Stimulated activated naive CD4-positive, alpha-beta T cell treated with Interleukin-2 at 50 U/mL for 16 hours (primary cell): Measurements from ENCODE around the gene SDC4.

ENCODE experiments used
- DNase-seq: peaks from one replicate; lab custom pipeline; 2025; lab: John Stamatoyannopoulos, UW

Gene SDC4

DNA sequence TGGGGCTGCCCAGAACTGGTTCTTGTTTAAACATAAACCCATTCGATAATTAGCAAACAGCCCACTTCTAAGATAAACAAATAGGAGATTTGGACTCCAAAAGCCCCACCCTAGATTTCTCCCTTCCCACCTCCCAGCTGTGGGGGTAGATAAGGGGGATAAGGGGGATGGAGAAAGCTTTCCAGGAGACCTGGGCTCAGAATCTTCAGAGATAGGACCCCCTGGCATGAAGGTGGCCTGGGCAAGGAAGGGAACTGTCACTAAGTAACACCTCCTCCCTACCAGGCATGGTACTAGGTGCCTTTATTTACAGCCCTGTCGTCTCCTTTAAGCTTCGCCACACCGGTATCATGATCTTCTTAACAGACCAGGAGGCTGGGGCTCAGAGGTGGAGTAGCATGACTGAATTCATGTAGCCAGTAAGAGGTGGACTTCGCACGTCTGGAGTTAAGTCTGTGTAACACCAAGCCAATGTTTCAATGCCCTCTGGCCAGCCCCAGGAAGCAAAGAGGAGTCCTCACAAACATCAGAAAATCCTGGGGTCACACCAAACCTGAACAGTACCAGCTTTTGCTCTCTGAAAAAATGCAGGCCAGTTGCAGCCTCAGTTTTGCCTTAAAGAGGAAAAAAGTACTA is 4.6 kb downstream of the SDC4 start:
- no peak for DNase-seq

DNA sequence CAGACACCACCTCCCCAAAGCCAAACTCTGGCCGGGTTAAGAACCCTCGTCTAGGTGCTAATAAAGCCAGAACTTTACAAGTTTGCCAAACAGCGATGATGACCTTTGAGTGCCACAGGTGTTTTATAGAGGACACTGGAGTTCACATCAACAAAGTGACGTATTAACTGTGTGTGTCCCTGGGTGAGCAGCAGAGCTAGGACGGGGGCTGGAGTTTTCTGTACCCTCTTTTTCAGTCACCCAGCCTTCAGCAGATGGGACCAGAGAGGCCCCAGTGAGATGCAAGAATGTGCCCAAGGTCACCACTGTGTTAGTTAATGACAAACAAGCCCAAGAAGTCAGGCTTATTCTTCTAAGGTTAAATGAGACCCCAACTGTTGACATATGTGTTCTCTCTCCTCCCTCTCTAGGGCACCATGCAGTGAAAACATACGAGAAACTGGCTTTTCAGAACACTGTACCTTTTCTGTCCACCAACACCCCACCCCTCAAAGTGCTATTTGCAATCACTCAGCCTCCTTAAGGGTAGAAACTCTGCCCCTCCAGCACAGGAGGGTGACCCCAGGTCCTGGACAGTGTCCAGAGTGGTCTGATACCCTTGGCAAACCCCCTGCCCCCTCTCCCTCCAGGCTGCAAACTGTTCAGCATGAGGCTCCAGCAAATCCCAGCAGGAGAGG is 5.2 kb downstream of the SDC4 start:
- DNase-seq: no peak

DNA sequence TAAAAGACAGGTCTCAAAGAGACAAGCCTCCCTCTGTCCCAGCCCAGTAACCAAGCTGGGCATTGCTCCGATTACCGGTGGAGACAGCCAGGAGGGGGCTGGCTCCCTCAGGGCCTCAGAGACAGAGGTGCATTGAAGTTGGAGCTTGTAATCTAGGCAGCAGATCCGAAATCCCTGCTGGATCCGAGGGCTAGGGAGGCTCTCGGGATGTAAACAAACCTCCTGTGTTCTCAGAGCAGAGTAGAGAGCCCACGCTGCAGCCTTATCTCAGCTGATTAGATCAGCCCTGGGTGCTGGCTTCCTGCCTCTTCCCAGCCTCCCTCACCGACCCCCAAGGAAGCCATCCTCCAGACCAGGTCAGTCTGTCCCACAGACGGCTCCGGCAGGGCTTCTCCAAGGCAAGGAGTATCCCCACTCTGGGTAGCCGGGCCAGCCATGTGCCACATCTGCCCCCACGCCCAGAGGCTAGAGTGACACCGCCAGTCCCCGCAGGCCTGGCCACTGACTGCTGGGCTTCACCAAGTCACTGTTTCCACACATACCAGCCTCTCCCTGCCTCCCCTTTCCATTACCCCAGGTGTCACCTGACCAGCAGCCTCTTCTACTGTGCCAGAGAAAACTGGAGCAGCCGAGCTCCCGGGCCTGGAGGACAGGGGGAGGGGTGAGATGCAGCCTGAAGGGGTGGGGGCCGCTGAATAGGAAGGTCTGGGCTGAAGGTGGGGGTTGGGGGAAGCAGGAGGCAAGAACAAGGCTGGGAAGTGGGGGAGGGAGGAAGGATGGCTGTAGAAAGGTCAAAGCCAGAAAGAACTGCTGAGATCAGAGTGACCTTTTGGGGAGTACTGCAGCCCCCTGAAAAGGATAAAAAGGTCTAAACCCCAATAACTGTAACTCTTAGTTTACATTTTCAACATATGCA is 6.0 kb downstream of the SDC4 start:
- no peak for DNase-seq

DNA sequence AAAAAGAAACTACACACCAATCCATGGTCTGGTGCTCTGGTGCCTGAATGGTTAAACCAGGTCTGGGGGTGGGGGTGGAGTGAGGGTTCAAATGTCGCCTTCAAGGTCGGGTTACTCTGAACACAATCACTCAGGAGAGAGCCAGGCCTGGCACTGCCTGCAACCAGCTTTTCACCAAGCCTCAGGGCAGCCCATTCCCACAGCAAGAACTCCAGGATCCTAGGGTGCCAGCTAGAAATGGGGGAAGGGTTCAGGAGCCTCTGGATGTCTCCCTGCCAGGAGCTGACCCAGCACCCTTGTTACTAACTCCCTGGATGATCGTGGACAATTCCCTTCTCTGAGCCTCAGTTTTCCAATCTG is 6.7 kb downstream of the SDC4 start:
- DNase-seq: no peak

DNA sequence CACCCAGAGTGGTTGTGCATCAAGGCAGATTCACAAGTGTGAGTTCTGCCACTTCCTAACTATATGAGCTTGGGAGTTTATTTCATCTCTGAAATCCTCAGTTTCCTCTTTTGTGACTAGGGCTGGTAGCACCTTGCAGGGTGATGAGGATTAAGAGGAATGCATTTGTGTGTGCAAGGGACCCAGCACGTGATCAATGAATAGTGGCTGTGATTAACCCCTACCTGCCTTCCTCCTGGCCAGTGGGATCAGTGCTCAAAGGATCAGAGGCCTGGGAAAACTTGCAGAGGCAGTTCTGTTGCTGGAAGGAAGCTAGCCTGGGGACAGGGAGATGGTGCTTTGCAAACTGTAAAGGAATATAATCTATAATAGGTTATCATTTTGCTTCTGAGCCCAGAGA is 7.3 kb downstream of the SDC4 start:
- DNase-seq: no peak

DNA sequence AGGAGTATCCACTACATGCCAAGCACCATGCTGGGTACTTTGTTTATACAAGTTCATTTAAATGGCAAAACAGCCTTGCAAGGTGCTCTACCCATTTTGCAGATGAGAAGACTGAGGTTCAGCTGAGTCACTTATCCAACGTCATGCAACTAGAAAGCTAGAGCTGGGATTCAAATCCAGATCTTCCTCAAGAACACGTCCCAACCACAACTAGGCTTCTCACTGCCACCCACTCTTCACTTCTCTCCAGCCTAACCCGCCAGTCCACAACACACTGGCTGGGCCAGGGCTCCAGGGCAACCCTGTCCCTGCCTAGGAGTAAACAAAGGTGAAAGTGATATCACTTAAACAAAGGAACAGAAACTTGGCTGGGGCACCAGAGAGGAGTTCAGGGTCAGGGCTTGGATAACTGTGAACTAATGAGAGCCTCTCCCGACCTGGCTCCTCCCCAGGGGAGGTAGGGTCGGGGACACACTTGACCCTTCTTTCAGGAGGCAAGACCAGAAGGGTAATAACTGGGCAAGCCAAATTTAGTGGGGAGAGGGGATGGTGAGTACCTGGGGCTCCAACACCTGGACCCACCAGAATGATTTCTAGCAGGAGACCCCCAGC is 7.9 kb downstream of the SDC4 start:
- DNase-seq: no peak

DNA sequence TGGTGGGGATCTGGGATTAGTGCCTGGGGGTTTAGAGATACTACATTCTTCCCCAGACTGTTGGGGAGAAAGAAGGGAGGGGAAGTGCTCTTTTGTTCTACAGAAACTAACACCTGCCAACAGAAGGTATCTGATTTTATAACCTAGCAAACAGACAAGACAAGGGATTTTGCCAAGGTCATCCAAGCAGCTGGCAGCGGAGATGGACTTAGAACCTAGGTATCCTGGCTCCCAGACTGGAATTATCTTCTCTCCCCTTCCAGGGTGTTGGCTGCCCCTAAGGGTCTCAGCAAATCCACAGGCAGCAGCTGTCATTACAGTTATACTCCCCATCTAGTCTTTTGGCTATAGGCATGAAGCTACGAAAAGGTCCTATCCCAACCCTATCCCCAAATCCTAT is 8.4 kb downstream of the SDC4 start:
- no peak for DNase-seq

DNA sequence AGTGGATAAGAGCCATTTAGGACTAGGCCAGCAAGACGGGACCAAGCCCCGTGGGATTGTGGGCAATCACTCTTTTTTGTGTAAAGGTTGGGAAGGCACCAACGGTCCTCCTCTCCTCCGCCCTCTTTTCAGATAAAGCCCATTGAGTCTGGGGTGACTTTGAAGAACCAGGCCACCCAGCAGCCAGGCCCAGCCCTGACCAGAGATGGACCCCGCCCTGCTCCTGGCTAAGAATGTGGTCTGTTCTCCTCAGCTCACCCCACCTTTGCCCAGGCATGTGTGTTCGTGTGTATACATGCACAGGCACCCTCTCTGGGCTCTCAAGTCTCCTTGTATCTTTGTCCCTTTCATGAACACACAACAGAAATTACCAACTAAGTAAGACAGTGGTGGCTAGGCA is 9.1 kb downstream of the SDC4 start:
- no peak for DNase-seq

DNA sequence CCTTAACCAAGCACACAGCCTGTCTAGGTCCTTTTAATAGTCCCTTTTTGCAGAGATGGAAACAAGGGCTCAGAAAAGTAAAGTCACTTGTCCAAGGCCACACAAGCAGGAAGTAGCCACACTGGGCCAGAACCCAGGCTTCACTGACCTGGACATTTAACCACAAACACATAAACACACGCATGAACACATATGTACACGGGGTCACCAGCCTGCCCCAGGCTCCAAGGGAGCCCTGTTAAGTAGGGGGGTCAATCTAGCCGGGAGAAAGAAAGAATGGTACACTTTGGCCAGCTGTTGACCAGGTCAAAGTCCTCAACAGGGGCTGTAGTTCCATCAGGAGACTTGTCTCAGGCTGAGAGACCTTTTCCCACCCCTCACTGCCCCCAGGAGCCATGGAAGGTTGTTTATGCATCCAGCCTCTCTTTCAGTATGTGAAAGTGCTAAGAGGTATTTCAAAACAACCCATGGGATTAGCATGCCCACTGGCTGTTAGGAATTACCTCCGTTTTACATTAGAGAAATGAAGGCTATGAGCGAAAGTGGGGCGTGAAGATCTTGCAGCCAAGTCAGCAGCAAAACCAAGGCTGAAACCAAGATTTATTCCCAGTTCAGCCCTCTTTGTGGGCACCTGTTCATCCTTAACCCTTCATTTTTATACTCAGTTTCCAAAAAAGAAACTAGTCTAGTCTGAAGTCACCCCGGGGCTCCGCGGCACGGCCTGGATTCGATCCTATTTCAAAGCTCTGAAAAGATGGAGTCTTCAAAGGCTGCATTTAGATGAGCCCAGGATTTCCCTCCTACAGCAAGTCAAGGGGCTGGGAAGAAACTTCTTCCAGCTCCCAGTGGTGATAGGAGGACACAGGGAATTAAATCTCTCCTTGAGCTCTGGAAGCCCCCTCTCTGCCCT is 9.8 kb downstream of the SDC4 start:
- no peak for DNase-seq

DNA sequence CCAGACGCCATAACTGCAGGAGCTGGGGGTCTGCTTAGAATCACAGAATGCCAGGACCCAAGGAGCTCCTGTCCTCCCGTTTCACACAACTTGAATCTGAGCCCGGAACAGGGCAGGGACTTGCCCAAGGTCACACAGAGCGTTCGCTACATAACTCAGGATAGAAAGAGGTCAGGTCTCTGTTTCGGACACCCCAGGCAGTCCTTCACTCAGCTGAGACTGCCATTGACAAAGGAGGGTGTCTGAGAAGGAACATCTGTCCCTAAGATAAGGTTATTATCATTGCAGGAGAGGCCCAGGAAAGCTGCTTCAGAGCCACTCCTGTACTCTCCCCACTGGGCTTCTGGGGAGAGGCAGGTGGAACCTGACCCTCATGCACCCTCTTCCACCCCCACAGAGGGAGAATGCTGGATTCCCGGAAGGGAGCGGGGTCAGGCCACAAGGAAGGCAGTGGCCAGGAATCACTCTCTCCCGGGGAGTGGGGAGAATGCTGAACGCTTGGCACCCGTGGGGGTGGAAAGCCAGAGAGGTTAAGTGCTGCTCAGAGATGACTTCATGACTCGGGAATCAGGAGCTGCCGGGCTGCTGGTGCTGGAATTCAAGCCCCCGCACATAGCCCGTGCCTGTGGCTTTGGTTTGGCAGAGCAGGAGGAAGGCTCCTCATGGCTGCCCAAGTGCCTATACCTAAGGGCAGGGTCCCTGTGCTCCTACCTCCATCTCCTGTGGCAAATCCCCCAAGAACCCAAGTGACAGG is 10.7 kb downstream of the SDC4 start:
- no peak for DNase-seq

DNA sequence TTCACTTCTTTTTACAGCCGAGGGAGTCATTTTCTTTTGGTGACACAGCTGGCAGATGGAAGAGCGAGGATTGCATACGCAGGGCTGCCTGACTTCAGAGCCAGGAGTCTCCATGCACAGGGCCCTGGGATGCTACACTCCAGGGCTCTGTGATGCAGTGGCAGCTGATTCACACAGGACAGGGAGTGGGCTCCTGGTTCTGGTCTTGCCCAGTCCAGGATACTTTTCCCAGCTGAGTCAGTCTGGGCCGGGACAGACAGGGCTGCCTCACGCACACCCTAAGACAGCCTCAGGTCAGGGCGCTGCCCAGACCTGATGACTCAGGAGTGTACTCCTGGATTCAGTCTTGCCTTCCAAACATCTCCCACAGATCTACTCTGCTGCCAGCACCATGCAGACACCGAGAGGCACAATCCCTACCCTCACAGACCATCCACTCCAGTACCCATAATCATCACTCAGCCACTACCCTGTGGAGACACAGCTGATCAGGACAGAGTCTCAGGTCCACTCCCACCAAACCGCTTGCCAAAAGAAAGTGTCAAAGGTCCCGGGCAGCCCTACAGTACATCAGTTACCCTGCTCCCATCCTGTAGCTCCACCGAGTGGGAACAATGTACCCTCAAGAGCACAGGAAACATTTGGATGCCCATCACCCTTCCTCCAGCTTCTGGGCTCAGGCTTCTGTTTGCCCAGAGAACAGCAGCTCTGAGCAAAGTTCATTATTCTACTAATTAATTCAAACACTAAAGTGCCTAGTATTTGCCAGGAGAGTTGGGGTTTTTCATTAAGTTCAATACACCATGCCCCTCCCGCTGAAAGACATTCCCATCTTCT is 11.5 kb downstream of the SDC4 start:
- DNase-seq: no peak

DNA sequence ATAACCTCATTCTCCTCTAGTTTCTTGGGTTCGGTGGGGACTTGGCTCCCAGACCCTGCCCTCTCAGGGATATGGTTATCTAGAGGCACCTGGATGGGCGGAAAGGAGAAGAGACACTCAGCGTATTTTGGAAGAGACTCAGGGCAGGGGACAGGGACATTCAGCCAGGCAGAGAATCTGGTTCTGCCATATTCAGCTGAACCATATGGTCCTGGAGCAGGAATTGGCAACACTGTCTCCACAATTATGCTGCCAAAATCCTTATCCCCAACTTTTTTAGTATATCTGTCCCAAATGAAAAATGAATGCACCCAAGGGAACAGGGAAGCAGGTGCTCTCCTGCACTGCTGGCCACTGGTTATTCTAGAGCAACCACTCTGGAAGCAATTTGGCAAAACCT is 17.7 kb downstream of the SDC4 start:
- DNase-seq: no peak

DNA sequence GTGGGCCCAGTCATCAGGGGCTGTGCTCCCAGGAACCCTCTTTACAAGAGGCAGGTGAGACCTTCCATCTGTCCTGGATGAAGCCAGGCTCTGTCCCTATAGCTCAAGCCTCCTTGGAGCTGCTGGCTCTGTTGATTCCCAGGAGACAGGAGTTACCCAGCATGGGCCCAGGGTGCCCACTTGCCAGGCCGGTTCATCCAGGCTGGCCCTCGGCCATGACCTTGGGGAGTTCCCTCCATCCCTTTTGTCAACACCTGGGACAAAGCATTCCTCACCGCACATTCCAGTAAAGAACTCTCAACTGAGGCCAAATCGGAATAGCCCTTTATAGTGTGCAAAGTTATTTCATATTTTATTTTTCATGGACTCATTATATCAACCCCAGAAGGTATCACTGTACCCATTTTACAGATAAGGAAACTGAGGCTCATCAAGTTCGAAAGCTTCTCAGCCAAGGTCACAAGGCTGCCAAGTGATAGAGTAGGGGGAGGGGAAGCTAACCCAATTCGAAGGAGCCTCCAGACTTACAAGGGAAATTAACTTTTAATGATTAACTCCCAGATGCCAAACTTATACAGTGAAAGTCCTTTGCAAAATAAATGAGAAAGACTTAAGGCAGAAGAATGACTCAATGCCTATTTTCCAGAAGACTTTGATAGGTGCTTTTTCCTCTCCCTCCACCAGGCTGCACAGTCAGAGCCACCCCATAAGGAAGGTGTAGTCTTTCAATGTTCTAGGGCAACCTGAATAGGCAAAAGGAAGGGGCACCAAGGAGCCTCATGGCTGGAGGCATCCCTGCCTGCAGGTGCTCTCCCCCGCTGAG is 18.5 kb downstream of the SDC4 start:
- DNase-seq: no peak

DNA sequence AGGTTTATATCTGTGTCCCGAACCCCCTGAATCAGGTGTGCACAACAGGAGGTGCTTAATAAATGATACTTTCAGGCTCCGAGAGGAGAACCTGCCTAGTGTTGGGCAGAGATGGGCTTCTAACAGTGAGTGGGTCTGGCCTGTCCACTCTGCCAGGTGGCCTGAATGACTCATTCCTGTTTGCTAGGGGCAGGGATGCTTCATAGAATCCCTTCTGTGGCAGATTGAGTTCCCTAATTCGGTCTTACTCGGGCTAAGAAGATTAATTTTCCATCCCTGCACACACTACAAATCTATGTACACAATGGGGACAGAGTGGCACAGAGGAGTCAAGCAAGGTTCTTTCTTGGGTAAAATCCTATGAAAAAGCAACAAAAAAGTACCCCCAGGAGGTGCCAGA is 19.8 kb downstream of the SDC4 start:
- no peak for DNase-seq

DNA sequence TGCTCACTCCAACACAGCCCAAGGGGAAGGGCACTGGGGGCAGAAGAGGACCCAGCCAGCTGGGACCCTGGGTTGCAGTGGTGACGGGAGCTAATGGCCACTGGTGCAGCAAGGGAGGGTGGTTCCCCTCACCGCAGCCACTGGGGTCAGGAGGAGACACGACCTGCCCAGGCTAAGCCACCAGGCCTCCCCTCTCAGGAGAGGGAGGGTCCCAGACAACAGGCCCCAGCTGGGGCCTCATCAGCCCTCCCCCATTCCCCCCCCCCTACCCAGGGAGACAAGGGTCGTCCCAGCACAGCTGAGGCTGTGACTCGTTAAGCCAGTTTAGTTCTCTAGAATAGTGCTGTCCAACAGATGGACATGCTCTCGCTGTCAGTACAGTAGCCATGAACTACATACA is 22.9 kb downstream of the SDC4 start:
- DNase-seq: no peak

DNA sequence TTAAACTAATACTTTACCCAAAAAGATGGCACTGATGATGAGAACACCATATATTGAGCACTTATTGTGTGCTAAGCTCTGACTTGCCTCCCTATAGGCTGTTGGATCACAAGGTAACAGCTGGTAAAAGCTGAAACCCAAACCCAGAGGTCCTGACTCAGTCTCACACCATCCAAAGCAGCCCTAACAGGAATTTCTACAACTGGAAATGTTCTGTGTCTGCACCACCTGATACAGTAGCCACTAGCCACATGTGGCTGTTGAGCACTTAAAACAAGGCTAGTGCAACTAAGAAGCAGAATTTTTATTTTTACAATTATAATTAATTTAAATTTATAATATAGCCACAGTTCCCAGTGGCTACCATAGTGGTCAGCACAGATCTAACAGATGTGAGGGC is 24.5 kb downstream of the SDC4 start:
- no peak for DNase-seq

DNA sequence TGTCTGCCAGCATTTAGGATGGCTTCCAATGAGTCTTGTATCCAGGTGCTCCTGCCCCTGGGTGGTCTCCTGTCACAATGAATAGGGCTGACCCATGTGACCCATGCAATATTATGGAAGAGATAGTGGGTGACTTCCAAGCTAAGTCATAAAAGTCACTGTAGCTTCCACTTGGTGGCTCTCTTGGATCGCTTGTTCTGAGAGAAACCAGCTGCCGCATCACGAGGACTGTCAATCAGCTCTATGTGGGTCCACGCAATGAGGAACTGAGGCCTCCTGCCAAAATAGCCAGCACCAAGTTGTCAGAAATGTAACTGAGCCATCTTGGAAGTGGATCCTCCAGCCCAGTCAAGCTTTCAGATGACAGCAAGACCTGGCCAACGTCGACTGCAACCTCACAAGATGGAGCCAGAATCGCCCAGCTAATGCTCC is 25.3 kb downstream of the SDC4 start:
- no peak for DNase-seq

DNA sequence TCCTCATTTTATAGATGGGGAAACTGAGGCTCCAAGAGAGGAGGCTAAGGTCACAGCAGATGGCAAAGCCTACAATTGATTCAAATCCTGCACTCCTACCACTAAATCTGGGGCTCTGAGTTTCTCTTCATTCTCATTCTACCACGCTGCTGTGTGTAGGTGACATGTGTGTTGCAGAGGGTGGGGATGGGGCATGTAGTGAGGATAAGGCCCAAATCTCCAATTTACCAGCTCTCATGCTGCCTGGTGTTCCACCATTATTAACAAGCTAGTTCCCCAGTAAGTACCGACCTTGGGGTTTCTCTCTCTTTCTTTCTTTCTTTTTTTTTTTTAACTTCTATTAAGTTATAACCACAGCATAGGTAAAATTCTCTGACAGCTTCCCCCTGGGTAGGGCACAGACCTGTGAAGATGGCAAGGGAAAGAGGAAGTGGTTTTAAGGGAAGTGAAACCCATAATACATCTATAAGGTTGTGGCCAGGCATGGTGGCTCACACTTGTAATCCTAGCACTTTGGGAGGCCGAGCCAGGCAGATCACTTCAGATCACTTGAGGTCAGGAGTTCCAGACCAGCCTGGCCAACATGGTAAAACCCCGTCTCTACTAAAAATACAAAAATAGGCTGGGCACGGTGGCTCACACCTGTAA is 27.2 kb downstream of the SDC4 start:
- no peak for DNase-seq

DNA sequence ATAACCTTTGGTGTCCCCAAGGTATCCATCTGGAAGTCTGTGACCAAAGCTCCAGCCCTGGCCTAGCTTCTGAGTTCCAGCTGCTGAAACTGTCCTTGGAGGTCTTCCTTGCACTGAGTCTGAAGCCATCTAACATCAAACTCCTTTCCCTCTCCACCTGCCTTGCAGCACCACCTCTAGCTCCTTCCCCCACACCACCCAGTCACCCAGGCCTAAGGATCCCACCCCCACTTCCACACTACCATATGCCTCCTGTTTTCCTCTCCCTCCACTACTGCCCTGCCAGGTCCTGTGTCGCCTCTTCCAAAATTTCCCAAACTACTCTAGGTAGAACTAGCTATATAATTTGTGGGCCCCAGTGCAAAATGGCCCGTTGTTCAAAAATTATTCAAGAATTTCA is 29.3 kb downstream of the SDC4 start:
- no peak for DNase-seq
